Activated naive CD4-positive, alpha-beta T cell treated with Interleukin-2 at 50 U/mL for 16 hours (primary cell): ENCODE results near the gene HPS5.

Experiments used
- DNase-seq: peaks from one replicate; pipeline ENCODE4 v3.0.0-alpha.2; 2020

The HPS5 gene

DNA sequence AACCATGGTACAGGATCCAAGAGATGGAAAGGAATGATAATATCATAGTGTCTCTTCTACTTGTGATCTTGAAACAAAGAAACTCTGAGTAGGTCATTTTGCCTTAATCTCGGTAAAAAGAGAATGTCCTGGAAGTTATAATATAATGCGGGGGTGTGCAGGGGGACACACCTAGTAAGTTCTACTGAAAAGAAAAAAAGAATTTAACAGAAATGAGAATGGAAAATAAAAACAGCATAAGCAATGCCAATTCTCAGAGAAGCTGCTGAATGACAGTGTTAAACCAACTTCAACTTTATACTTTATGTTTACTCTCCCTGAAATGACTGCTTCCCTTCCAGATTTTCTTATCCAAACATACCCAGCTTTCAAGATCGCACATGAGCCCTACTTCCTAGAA is 2.0 kb downstream of the HPS5 start:
- no peak for DNase-seq

DNA sequence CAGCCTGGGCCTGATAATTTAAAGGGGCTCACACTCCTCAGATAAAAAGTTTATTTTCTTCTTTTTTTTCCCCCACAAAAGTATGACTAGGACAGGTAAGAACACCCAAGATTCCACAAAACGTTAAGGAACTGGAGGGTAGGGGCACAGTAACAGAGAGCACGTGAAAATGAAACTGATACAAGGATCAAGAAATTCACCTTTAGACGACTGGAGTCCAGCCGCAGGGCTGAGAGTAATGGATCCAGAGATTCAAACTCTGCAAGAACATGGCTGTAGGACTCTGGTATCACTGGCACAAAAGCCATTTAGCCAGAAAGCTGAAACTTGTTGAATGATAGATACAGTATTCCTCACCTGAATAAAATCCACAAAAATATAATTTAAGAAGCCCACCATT is 4.4 kb downstream of the HPS5 start:
- no peak for DNase-seq

DNA sequence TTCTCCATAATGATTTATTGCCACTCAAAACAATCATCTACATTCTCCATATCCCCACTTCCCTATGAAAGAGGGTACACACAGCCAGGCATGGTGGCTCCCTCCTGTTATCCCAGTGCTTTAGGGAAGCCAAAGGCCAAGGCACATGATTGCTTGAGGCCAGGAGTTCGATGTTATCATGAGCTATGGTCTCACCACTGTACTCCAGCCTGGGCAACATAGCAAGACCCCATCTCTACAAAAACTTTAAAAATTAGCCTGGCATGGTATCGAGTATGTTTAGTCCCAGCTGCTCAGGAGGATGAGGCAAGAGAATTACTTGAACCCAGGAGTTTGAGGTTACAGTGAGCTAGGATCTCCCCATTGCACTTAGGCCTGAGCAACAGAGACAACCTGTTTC is 6.0 kb downstream of the HPS5 start:
- no peak for DNase-seq

DNA sequence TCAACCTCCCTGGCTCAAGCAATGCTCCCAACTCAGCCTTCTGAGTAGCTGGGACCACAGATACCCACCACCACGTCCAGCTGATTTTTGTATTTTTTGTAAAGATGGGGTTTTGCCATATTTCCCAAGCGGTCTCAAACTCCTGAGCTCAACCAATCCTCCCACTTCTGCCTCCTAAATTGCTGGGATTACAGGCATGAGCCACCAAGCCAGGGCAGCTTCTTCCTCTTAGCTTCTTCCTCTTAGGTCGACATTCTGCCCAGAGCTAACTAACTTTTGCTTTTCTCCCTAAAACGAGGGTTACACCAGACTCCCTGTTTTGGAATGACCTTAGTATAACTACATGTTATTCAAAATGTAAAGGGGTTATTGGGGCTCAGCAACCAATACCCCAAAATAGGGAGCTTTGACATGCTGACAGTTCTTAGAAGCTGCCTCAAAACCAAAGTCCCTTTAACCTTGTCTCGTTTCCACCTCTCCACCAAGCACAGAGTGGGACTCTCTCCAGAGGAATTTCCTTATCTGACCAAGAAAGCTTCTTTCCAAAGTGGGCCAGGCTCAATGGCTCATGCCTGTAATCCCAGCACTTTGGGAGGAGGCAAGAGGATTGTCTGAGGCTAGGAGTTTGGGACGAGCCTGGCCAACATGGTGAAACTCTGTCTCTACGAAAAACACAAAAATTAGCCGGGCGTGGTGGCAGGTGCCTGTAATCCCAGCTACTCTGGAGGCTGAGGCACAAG is 7.0 kb downstream of the HPS5 start:
- no peak for DNase-seq

DNA sequence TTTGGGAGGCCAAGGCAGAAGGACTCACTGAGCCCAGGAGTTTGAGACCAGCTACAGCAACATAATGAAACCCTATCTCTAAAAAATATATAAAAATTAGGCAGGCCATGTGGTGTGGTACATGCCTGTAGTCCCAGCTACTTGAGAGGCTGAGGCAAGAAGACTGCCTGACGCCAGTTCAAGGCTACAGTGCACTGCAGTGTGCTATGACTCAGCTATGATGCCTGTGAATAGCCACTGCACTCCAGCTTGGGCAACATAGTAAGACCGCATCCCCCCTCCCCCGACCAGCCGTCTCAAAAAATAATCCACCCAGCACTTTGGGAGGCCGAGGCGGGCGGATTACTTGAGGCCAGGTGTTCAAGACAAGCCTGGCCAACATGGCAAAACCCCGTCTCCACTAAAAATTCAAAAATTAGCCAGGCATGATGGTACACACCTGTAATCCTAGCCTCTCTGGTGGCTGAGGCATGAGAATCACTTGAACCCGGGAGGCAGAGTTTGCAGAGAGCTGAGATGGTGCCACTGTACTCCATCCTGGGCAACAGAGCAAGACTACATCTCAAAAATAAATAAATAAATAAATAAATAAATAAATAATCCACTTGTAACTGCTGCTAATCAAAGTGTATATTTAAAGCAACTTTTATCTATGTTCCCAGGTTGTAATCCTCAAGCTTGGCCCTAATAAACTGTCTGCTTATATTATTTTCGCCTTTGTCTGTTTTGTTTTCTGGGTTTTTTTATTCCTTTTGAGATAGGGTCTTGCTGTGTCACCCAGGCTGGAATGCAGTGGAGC is 7.8 kb downstream of the HPS5 start:
- no peak for DNase-seq

DNA sequence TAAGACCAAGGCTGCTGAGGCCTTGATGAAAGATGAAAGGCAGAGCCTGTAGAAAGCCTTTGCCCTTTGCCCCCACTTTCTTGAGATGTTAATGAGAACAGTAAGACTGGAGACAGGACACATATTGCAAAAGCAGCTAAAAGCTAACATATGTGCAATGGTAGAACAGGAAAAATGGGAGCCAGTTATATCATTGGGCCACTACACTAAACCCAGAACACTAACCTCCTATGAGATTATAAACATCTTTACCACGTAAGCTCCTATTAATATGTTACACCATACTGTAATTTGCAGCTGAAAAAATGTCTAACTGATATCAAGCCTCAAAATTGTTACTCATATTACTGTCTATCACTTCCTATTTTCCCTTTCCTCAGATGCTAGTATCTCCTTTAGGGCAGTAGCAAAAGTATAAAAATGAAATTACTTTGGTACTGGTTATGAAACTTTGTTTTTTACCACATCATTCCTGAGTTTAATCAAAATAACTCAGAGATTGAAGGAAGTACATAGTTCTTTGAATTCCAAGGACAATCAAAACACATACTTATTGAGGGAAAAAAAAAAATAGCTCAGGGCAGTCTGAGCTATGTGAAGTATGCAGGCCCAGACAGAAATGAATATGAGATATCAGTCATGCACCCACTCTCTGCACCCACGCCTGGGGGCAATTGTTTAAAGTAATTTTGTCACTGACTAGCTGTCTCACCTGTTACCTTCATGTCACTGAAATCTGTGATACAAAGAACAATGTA is 9.1 kb downstream of the HPS5 start:
- no peak for DNase-seq

DNA sequence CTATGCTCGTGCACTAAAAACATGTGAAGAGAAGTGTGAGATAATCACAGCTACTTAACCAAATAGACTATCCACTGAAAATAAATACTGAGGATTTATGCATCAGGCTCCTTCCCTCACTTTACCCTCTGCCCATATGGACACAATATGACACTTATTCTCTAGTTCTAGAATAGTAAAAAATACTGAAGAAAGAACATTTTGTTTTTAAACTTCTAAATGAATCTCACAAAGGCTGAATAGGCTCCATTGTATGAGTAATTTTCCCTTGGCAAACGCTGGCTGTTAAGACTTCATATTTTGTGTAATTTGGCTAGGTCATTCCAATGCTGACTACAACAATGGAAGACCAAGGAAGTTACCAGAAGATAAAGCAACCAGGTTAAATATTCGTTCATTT is 9.9 kb downstream of the HPS5 start:
- DNase-seq: no peak

DNA sequence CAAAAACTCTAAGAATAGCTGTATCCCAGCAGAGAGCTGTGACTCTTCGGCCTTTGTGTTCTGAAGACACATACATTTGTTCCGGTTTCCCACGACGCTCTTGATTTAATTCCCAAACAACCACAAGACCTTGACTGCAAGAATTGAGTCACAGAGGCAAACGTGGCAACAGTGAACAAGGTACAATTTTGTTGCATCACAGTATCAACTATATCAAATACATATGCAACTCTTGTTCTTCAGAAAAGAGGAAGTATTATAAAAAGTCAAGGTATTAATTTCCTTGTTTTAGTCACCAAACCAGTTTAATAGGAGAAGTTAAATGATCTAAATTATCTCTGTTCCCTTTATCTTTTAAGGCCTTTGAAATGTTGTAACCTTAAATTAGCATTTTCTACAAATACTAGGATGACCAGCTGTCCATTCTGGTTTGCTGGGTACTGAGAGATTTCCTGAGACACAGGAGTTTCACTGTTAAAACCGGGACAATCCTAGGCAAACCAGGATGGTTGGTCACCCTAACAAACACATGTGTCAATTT is 11.1 kb downstream of the HPS5 start:
- DNase-seq: no peak

DNA sequence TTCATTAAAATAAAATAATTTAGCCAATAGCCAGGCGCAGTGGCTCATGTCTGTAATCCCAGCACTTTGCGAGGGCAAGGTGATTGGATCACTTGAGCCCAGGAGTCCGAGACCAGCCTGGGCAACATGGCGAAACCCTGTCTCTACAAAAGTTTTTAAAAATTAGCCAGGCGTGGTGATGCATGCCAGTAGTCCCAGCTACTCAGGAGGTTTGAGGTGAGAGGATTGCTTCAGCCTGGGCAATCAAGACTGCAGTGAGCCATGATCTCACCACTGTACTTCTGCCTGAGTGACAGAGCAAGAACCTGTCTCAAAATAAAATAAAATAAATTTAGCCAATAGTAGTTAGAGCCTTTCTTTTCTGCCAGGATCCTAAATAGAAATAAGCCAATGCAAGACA is 12.2 kb downstream of the HPS5 start:
- no peak for DNase-seq

DNA sequence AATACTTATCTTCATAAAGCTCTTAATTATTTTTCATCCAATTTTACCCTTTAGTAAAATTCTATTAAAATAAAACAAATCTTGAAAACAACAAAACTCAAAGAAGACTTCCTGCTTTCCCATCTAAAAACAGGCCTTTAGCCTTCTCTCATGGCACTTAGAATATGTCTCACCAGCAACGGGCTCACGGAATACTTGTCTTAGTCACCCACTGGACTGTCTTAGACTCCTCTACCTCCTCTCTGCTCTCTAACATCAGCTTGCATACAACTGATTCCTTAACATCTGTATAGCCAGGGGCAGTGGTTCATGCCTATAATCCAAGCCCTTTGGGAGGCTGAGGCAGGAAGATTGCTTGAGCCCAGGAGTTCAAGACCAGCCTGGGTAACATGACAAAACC is 13.7 kb downstream of the HPS5 start:
- no peak for DNase-seq

DNA sequence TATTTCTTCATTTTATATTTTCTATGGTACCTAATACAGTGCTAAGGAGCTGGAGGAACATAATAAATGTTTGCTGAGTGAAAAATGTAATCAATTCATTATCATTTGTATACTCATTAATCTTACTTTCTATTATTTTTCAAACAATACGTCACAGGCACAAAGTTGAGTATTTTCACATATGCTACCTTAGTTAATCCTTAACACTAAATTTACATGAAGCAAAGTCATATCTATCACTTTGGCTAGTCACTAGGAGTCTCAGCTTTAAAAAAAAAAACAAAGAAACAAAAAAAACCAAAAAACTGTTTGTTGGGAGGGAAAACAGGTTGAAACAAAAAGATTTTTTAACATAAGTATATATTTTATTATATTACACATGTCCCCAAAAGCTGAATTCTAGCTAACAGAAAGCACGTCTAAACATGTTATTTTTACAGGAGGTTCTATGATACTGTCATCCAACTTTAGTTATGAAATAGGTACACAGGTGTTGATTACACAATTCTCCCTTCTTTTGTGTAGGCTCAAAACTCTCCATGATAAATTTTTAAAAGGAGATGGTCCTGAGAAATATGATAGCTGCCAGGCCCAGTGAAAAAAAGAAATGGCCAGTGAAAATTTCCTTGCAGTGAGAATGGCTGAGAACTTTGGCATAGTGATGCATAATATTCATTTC is 14.3 kb downstream of the HPS5 start:
- no peak for DNase-seq

DNA sequence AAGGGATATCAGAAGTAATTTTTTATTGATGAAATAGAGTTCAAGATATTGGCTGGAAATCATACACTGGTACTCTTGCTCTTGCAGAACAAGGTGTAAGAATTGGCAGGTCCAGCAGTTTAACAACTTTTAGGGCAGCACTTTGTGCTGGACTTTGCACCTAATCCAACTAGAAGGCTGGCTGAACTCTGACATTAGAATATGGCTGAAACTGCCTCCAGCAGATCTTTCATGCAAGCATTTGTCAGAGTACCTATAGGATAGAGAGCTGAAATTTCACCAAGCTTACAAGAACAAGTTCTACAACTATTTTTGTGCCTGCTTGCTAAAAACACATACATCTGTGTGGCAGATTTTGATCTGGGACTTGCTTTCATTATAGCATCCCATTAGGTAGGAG is 17.2 kb downstream of the HPS5 start:
- no peak for DNase-seq

DNA sequence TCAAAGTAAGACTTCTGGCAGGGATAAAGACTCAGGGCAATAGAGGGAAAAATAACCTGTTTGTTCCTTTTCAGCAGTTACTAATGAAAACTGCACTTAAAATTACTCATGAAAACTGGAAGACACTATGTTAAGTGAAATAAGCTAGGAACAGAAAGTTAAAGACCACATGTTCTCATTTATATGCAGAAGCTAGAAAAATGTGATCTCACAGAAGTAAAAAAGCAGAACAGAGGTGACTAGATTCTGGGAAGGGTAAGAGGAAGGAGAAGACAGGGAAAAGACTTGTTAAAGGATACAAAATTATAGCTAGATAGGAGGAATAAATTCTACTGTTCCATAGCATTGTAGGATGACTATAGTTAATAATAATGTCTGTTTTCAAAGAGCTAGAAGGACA is 22.2 kb downstream of the HPS5 start:
- DNase-seq: no peak

DNA sequence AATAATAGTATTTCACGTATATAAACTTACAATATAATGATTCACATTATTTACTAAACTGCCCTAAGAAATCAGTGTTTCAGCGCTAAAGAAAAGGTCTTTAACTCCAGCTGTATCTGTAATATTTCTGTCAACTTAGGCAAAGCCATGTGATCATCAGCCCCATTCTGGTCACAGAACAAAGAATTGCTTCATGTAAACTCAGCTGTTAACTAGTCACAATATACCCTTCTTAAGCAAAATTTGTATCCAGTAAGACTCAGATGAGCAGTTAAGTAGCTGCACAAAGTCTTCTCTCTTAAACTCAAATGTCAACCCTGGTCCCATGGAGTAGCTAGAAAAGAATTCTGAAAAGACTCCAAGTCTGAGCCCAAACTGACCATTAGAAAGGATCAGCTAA is 26.6 kb downstream of the HPS5 start:
- DNase-seq: no peak

DNA sequence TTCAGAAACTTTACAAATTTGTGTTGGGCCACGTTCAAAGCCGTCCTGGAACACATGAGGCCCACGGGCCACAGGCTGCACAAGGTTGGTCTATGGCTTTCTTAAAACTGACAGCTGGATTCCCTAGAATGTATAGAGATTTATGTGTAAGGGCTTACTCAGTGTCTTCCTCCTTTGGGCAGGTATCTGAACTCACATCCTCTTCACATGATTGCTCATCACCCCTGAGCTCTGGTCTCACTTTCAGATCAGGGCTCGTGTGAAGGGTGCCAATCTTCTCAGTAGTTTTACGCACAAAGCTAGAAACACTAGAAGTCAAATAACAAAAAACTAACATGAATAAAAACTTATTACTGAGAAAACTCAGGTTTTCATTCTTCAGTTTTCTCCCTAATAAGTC is 27.1 kb downstream of the HPS5 start:
- no peak for DNase-seq

DNA sequence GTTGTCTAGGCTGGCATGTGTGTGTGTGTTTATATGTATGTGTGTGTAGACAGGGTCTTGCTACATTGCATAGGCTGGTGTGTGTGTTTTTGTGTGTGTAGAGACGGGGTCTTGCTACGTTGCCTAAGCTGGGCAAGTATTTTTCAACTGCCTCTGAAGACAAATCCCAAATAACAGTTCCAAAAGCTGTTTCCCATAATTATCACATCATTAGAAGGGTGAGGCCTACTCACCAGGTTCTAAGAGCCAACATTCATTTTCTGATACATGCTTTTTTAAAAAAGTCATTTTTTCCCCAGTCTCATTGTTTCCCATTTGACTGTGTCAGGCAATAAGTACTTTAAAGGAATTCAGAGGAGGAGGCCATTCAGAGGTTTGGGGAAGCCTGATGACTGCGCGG is 33.0 kb downstream of the HPS5 start:
- no peak for DNase-seq

DNA sequence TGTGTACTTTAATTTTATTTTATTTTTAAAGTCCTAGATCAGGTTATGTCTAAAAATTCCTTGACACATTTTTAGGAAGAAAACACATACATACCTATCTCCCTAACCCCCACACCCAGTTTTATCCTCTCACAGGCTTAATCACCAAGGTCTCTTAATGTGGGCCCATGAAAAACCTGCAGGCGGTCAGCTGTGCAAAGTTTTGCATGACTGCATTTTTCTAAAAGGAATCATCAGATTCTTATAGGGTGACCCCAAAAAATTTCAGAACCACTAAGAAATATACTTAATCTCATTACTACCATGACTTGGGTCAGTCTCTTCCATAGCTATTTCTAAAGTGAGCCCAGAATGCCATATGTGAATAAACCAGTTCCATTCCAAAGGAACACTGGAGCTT is 36.1 kb downstream of the HPS5 start:
- no peak for DNase-seq

DNA sequence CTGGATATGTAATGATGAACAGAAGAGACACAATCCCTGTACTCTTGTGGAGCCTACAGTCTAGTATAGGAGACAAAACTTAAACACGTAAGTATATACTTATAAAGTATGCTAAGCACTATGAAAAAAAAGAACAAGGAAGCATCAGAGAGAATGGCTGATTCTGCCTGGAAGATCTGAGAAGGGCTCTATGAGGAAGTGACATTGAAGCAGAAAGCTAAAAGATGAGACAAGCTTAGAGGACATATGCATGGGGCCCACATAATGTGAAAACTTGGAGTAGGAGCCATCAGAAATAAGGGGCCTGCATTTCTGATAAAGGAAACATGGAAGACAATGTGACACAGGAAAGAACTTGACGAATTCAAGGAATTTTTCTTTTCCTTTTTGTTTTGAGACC is 39.3 kb downstream of the HPS5 start:
- no peak for DNase-seq

DNA sequence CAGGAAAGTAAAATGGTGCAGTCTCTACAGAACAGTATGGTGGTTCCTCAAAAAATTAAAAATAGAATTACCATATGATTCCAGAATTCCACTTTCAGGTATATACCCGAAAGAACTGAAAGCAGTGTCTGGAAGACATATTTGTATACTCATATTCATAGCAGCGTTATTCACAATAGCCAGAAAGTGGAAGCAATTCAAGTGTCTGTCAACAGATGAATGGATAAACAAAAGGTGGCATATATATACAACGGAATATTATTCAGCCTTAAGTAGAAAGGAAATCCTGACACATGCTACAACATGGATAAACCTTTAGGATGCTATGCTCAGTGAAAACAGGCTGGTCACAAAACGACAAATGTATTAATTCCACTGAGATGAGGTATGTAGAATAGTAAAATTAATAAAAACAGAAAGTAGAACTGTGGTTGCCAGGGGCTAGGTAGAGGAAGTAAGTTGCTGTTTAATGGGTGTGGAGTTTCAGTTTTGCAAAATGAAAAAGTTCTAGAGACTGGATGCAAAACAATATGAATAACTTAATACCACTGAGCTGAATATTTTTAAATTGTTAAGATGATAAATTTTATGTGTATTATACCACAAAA is 41.4 kb downstream of the HPS5 start:
- DNase-seq: no peak

DNA sequence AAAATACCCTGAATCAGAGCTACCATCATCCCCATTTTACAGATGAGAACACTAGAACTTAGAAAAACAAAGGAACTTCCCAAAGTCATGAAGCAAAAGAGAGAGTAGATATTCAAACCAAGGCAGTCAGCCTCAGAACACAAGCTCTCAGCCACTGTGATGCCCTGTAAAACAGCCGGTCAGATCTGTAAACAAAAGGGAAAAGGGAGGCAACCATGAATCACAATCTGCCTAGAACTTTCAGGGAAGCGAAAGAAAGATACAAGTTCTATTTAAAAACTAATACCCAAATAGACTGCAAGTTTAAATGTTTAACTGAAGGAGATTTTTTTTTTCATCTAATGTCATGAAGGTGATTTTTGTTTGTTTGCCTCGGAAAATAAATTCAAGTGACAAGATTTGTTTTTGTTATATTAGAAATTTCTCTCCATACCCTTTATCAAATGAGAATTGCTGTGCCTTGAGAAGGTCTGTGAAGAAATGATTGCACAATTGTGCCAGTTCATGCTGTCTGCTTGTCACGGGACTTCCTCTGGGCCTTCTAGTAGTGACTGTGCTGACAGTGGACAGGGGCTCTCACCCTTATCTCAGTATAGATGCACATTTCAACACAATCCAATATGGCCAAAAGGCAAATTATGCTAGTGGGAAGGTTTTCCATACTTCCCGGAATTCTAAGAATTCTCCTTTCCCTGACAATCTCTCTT is 44.2 kb downstream of the HPS5 start:
- DNase-seq: no peak

DNA sequence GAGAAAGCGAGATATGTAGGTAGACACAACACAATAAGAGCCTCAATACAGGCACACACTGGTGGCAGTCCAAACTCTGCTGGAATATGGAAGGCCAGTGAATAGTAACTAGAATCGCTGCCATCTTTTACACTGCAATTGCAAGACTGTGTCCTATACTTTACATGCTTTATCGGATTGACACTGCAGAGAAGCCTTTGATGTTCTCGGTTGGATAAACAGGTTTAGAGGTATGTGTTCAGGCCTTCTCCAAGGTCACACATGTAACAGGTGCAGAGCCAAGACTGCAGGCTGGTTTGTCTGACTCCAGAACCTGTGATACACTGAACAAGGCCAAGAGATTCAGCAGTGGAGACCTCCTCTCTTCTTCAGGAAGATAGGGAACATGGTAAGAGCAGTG is 50.7 kb downstream of the HPS5 start:
- DNase-seq: no peak

DNA sequence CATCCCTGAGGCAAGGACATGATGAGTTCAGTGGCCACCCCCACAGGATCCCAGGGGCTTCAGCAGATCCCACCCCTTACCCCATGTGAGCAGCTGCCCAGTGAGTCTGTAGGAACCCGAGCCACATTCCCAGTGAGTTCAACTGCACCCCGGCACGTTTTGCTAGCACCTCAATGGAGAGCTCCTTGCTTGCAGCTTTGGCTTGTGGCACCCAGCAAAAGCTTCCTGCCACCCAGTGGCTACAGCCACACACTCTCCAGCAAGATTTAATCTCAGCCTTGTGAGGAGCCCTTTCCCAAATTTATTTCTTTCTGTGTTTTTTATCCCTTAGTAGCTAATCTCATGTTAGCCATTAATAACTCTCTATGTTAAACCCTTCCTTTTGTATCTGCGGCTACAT is 51.8 kb downstream of the HPS5 start:
- DNase-seq: no peak
